ENCODE measurements around the gene GNAZ.
A peak's percentile ranks its signal among the peaks of the same experiment; 100 is the strongest.
"Not testable (repeated sequence)": the region's sequence is repeated elsewhere in the genome, so short reads cannot be mapped to it uniquely, and the experiment has no call there.

Gene GNAZ

DNA sequence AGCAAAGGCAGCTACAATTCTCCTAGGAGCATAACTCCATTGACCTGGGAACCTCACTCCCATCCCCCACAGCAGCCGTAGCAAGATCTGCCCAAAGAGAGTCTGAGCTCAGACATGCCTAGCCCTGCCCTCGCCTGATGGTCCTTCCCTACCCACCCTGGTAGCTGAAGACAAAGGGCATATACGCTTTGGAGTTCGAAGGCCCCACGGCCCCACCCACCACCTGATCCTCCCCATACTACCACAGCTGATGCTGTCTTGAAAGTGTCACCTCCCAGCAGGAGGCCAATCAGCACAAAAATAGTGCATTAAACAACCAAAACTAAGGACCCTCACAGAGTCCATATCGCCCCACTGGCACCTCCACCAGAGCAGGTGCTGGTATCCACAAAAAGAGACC is 22.6 kb upstream of the GNAZ start:
- no peak overlapping the region for H3K27ac ChIP-seq
- TF ChIP-seq, protein P1, sequence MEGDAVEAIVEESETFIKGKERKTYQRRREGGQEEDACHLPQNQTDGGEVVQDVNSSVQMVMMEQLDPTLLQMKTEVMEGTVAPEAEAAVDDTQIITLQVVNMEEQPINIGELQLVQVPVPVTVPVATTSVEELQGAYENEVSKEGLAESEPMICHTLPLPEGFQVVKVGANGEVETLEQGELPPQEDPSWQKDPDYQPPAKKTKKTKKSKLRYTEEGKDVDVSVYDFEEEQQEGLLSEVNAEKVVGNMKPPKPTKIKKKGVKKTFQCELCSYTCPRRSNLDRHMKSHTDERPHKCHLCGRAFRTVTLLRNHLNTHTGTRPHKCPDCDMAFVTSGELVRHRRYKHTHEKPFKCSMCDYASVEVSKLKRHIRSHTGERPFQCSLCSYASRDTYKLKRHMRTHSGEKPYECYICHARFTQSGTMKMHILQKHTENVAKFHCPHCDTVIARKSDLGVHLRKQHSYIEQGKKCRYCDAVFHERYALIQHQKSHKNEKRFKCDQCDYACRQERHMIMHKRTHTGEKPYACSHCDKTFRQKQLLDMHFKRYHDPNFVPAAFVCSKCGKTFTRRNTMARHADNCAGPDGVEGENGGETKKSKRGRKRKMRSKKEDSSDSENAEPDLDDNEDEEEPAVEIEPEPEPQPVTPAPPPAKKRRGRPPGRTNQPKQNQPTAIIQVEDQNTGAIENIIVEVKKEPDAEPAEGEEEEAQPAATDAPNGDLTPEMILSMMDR (IDR thresholded peaks at IDR 0.05): no peak
- TF ChIP-seq ZFX (IDR thresholded peaks at IDR 0.05; ENCODE audit: borderline replicate concordance): no peak

DNA sequence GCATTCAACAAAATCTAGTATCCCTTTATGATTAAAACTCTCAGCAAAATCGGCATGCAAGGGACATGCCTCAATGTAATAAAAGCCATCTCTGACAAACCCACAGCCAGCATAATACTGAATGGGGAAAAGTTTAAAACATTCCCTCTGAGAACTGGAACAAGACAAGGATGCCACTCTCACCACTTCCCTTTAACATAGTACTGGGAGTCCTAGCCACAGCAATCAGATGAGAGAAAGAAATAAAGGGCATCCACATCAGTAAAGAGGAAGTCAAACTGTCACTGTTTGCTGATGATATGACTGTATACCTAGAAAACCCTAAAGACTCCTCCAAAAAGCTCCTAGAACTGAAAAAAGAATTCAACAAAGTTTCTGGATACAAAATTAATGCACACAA is 19.8 kb upstream of the GNAZ start:
- not testable (repeated sequence) for H3K27ac ChIP-seq

DNA sequence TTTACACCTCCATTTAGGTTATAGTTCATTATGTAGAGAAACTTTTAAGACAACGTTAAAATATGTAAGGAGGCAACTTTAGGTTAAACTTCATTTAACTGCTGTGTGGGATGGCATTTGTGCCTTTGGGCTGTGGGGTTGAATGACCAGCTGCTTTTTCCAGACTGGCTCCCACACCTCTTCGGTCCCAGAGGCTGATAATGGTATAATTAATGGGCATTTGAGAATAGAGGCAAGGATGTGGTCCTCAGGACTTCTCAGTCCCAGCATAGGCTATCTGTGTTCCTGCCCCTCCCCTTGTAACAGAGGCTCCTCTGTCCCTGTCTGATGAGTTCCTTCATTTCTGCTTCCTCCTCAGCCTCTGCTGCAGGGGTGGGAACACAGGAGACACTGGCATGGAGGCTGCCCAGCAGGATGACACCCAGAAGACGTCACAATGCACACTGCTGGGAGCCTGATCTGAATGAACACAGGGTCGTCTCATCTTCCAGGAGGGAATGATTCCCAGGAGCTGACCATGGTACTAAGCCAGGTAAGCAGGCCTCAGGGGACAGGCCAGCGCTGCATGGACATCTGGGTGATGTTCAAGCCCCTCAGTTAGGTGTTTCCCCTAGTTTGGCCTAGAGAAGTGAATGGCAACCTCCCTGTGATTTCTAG is 17.1 kb upstream of the GNAZ start:
- no peak overlapping the region for H3K27ac ChIP-seq
- TF ChIP-seq, protein P1 (IDR thresholded peaks at IDR 0.05): no peak

DNA sequence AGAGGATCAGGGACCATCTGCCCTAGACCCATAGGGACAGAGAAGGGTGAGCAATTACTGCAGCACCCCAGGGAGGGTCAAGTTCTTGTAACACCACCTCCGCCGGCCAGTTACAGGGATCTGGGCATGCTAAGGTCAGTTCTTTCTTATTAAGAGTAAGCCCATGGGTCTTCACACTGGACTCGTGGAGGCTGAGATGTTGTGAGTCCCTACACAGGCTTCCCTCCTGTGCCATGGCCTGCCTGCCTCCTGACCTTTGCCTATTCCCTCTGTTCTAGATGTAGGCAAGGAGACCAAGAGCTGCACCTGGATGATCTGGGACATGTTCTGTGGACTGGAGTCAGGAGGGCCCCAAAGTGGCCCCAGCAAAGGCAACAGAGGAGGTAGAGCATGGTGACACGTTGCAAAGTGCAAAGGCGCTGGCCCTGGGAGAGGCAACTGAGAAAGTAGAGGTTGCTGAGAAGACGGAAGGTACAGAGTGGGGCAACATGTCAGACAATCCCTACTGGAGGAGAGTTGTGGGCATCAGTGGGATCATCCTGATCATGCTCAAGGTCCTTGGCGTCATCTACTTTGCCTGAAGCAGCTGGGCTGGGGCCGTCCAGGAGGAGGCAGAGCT is 16.3 kb upstream of the GNAZ start:
- TF ChIP-seq, protein P1 (IDR thresholded peaks at IDR 0.05): no peak
- TF ChIP-seq ZFX (IDR thresholded peaks at IDR 0.05; ENCODE audit: borderline replicate concordance): no peak
- peak overlapping the region; percentile 33; the same call in 1 of the 2 replicates for H3K27ac ChIP-seq

DNA sequence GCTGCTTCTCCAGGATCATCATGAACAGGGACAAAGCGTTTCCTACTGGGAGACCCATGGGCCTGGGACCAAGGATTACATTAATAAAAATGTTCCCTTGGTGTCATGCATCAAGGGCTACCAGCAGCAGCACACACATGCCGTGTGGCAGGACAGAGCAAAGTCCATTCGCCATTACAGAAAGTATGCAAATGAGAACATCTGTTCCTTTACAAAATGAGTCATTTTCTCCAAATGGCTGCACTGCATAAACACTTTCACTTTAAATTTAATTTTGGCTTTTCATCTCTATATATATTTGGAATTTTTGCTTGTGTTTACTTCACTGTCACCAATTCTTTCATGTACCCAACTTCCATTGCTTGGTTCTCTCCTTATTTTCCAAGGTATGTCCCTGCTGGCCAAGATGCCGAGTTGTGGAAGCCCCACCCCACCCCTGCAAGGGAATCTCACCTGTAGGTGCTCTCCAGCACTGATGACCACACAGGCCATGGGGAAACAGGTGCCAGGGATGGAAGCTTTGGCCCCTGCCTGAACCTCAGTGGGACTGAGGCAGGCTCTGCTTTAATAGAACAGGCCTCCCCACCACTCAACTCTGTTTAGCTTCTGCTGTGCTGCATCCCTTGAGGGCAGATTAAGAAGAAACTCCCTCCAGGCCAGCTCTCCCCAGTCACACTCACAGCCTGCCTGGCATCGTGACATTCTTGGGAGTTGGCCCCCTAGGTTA is 15.6 kb upstream of the GNAZ start:
- no peak for TF ChIP-seq ZFX (IDR thresholded peaks at IDR 0.05; ENCODE audit: borderline replicate concordance)
- TF ChIP-seq, protein P1 (IDR thresholded peaks at IDR 0.05): no peak
- H3K27ac ChIP-seq: peak overlapping the region; percentile 33; the same call in 1 of the 2 replicates

DNA sequence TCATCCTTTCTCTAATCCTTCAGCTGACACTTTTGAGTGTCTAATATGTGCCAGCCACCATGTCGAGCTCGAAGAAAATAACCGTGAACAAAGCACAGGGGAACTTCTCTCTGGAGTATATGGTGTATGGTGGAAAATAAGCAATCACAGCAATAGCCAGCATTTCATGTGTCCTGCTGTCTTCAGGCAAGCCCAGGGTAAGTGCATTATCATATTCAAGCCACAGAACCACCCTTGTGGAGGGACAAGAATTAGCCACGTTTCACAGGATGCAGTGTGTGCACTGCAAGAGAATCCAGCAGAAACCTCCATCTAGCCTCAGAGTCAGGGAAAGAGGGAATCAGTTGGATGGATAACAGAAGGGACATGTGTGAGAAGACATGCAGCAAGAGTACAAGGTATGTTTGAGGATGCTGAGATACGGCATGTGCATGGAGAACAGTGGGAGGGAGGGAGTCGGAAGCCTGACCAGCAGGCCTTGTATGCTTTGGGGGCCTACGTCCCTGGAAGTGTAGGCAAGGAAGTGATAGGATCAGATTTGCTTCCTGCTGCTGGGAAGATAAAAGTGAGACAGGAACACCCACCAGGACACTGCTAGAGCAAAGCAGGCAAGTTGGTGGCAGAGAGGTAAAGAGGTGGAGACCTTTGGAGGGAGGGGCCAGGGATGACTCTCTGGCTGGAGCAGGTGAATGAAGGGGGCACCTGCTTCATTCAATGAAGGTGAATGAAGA is 14.7 kb upstream of the GNAZ start:
- TF ChIP-seq, protein P1 (IDR thresholded peaks at IDR 0.05): no peak
- no peak for TF ChIP-seq ZFX (IDR thresholded peaks at IDR 0.05; ENCODE audit: borderline replicate concordance)
- H3K27ac ChIP-seq: no peak overlapping the region

DNA sequence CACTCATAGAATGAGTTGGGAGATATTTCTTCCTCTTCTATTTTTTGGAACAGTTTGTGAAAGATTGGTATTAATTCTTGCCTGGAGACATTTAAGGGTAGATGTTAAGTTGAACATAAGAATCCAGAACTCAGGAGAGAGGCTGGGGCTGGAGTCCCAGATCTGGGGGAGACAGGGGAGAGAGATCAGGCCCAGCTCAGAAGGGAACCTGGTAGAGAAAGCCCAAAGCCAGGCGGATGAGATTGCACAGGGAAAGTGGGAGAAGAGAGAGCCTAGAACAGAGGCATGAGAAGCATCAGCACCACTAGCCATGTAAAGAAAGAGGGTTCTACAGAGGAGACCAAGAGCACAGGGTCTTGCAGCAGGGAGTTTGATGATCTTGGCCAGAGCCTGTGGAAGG is 13.0 kb upstream of the GNAZ start:
- no peak overlapping the region for H3K27ac ChIP-seq
- TF ChIP-seq ZFX (IDR thresholded peaks at IDR 0.05; ENCODE audit: borderline replicate concordance): no peak
- TF ChIP-seq, protein P1 (IDR thresholded peaks at IDR 0.05): no peak
